Activated CD8-positive, alpha-beta T cell treated with anti-CD3 and anti-CD28 coated beads for 36 hours (primary cell): ENCODE results near the gene KRTAP12-2. TPM values are rescaled to one million over a fixed set of nuclear protein-coding genes. Genes with fewer than 3 reads are reported as not detected.

Experiments used
- ATAC-seq: fragments of 200-7000 bp; cut with Tn5 transposase; one replicate; pipeline ENCODE4 v1.10.0; 2021; ENCODE audit warnings: mild to moderate bottlenecking, moderate library complexity
- CTCF ChIA-PET: fragments of 350-600 bp; sonication (Branson Sonifier 250); formaldehyde crosslinking; loops from one replicate; lab custom pipeline; 2021; ENCODE audit warnings: antibody characterized with exemption; lab: Charles Lee
- POLR2A ChIA-PET: fragments of 350-600 bp; sonication (Branson Sonifier 250); formaldehyde crosslinking; loops from one replicate; lab custom pipeline; 2021; ENCODE audit warnings: antibody characterized with exemption; lab: Charles Lee
- DNase-seq: peaks from one replicate; pipeline ENCODE4 v3.0.0-alpha.2; 2020
- H3K27ac Mint-ChIP-seq: one replicate; pipeline ENCODE4 v1.8.0; 2021; ENCODE audit warnings: mild to moderate bottlenecking, mixed read lengths
- H3K27me3 Mint-ChIP-seq: one replicate; pipeline ENCODE4 v1.8.0; 2021; ENCODE audit warnings: mixed read lengths
- H3K36me3 Mint-ChIP-seq: one replicate; pipeline ENCODE4 v1.8.0; 2021; ENCODE audit warnings: low read depth, mixed read lengths
- H3K4me1 Mint-ChIP-seq: one replicate; pipeline ENCODE4 v1.8.0; 2021; ENCODE audit warnings: low read depth, mixed read lengths
- H3K4me3 Mint-ChIP-seq: one replicate; pipeline ENCODE4 v1.8.0; 2021; ENCODE audit warnings: mild to moderate bottlenecking, moderate library complexity, mixed read lengths
- H3K9me3 Mint-ChIP-seq: one replicate; pipeline ENCODE4 v1.8.0; 2021; ENCODE audit warnings: mixed read lengths
- CTCF ChIP-seq: fragments of 200-600 bp; IDR thresholded peaks from one replicate; pipeline ENCODE4 v1.8.0; 2022; ENCODE audit warnings: antibody characterized with exemption, mild to moderate bottlenecking
- intact Hi-C: fragments of 100-400 bp; cut with micrococcal nuclease; formaldehyde crosslinking; loops from one replicate; pipeline ENCODE4 v1.10.0; 2022
- total RNA-seq, 2 experiments: library from RNA; stranded (reverse); gene quantifications; one replicate each; pipeline ENCODE4 v1.2.3, GENCODE V29; 2021

KRTAP12-2 gene
- total RNA-seq, 2 experiments from 2014 or later: not detected

GRCh38 chr21:44712203-44713028, 45.7 kb upstream of the KRTAP12-2 start:
- no peak for DNase-seq
- H3K4me3 Mint-ChIP-seq: no peak overlapping the region
- no peak overlapping the region for H3K27ac Mint-ChIP-seq

GRCh38 chr21:44711327-44712202, 44.8 kb upstream of the KRTAP12-2 start, which contains the start of gene TSPEAR:
TSPEAR (minus strand) TSS chr21:44711572; CDS start chr21:44711514, 58 bp downstream.
- no peak for ATAC-seq
- Mint-ChIP-seq H3K4me3 (no peak within 1 kb of the TSS), H3K4me1 (peaks cover 16% of the 10 kb centered on the region), H3K9me3 (peaks cover 3% of the 10 kb centered on the region), H3K36me3 (no peaks in the 10 kb centered on the region), H3K27me3 (peaks cover 67% of the 10 kb centered on the region), H3K27ac (no peak within 1 kb of the TSS)
- no peak for TF ChIP-seq CTCF
- intact Hi-C loops: no loop called here
- ChIA-PET CTCF (interaction anchor here (1.0 to 1.3 kb wide), 4 partner anchors 9 to 82 kb away, joined by 3 to 6 read pairs (median 3); no protein-coding TSS in a partner anchor), POLR2A (no interaction called here)
- no peak for DNase-seq

More at GRCh38 chr21:44712203-44713028, 45.7 kb upstream of the KRTAP12-2 start:
- no peak for TF ChIP-seq CTCF
- no peak for ATAC-seq
- Mint-ChIP-seq H3K27me3 (peaks cover 64% of the 10 kb centered on the region), H3K9me3 (peaks cover 3% of the 10 kb centered on the region), H3K36me3 (no peaks in the 10 kb centered on the region), H3K4me1 (peaks cover 16% of the 10 kb centered on the region)
- ChIA-PET POLR2A (no interaction called here), CTCF (interaction anchor here (1.3 kb wide), 1 partner anchor 8 kb away, joined by 3 read pairs; no protein-coding TSS in a partner anchor)
- intact Hi-C loops: no loop called here

GRCh38 chr21:44710756-44711326, 44.1 kb upstream of the KRTAP12-2 start:
- DNase-seq (peak; percentile 20), ATAC-seq (peak; percentile 29)
- ChIA-PET CTCF (interaction anchor here (1.0 to 1.3 kb wide), 4 partner anchors 10 to 83 kb away, joined by 3 to 6 read pairs (median 3); no protein-coding TSS in a partner anchor), POLR2A (no interaction called here)
- Mint-ChIP-seq H3K4me3 (no peak overlapping the region), H3K27ac (no peak overlapping the region), H3K36me3 (peaks cover 6% of the 10 kb centered on the region), H3K4me1 (peaks cover 19% of the 10 kb centered on the region), H3K27me3 (peaks cover 74% of the 10 kb centered on the region), H3K9me3 (peaks cover 8% of the 10 kb centered on the region)
- intact Hi-C loops: no loop called here
- TF ChIP-seq CTCF: no peak

GRCh38 chr21:44710294-44710665, 43.6 kb upstream of the KRTAP12-2 start:
- intact Hi-C loops: no loop called here
- peaks cover 77% of the 10 kb centered on the region for H3K27me3 Mint-ChIP-seq

More at GRCh38 chr21:44710294-44710665, 43.6 kb upstream of the KRTAP12-2 start:
- ChIA-PET POLR2A (no interaction called here), CTCF (interaction anchor here (0.9 kb wide), 1 partner anchor 83 kb away, joined by 6 read pairs; no protein-coding TSS in a partner anchor)
- no peak for TF ChIP-seq CTCF
- DNase-seq (no peak), ATAC-seq (no peak)
- H3K4me1 Mint-ChIP-seq: peaks cover 19% of the 10 kb centered on the region
- H3K36me3 Mint-ChIP-seq: peaks cover 9% of the 10 kb centered on the region
- no peak overlapping the region for H3K27ac Mint-ChIP-seq
- H3K9me3 Mint-ChIP-seq: peaks cover 9% of the 10 kb centered on the region
- H3K4me3 Mint-ChIP-seq: no peak overlapping the region
